Measurements from ENCODE around the gene WNT8B. TPM values are rescaled to one million over a fixed set of nuclear protein-coding genes. Genes with fewer than 3 reads are reported as not detected.

WNT8B gene
- not detected in 2 replicates for total RNA-seq

DNA sequence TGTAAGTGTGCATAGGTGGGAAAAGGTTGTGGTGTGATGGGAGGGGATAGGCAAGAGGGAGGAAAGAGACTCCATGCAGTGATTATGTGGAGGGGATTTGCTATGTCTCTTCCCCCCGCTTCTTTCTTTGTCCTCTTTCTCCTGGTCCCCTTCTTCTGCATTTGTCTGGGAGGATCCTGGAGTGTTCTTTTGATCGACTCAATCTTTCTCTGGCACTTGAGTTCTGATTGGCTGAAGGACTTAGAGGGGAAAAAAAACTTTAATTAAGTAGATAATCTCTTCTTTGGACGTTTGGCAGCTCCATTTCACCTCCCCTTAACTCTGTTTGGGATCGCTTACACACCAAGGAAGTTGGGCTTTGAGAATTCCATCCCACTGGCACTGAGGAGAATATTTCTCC, at the start of gene WNT8B:
TSS of gene WNT8B (plus strand) at position 301 of the 400 bp plus-strand sequence. CDS start 160 bp downstream, outside the sequence.

DNA sequence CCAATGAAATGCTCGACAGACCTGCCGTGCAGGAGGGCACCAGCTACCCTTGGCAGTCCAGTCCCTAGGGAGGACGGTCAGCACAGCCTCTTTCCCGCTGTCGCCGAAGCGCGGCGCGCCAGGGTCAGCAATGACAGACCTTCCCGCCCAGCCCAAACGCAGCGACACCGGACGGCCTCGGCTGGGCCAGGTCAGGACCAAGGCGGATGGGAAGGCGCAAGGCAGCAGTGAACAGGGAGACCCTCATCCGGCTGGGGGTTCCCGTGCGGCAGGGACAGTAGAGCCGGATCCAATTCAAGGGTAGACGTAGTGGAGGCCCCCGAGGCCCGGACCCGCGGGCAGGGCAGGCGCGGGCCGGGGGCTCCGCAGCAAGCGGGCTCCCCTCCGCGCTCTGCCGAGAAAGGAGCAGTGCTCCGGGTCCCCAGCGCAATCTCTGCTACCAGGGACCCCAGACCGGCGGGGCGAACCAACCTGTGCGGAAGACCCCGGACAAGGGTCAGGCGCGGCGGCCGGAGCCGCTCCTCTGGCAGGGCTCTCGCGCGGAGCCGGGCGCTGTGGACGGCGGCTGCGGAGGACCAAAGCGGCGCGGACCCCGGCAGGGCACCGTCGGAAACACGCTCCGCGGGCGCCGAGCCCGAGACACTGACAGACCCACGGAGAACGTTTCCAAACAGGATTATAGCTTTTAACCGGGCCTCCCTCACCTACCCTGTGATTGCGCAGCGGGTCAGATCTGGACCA, 56.7 kb downstream of the WNT8B start, which contains the start of gene SEC31B:
TSS of gene SEC31B (minus strand) at position 551 of the 741 bp plus-strand sequence. CDS start 2,909 bp downstream, outside the sequence.

DNA sequence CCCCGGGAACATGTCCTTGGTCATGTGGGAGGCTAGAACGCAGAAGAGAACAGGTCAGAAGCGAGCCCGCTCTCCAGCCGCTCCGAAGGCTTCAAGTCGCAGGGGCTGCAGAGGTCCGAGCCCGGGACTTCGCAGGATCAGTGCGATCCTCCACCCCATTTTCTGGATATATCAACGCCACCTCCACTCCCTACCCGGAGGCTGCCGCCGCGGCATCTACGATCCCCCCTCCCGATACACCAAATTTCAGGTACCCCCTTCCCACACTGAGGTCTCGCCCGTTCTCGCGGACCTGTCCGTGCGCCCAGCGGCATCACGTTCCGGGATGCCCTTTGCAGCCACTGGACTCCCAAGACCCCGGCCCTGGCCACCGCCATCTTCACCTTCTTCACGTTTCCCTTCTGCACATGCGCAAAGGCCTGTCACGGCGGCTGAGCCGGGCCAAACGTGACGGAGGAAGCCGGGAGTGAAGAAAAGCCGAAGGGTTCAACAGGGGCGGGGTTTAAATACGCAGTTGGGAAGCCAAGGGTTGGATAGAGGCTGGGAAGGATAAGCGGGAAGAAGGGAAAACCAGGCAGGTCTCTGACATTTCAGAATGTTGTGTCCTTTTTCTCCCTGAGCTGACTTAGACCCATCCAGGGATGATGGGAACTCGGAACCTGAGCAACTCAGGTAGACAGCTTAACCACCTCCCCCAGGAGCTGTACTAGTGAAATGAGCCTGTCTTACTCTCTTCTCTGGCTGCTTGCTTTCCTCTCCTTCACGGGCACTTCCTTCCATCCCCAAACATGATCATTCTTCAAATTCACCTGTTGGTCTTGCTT, 66.9 kb downstream of the WNT8B start, which contains the start of gene NDUFB8:
TSS of gene NDUFB8 (minus strand) at position 397 of the 824 bp plus-strand sequence. CDS start at position 377, 20 bp downstream.

Other genes starting within 250 kb of the WNT8B start
- gene CHUK, start 233.4 kb upstream of the WNT8B start, total RNA-seq, result 32.7 and 37.8 TPM in 2 replicates
- 20.4 and 24.9 TPM in 2 replicates for gene CWF19L1, start 195.4 kb upstream of the WNT8B start, total RNA-seq
- 63.1 and 68.6 TPM in 2 replicates for gene BLOC1S2, start 176.3 kb upstream of the WNT8B start, total RNA-seq
- not detected in 2 replicates for gene PKD2L1, start 132.8 kb upstream of the WNT8B start, total RNA-seq
- gene SCD, start 115.8 kb upstream of the WNT8B start, total RNA-seq, result 366 and 582 TPM in 2 replicates
- gene SEC31B, start 56.9 kb downstream of the WNT8B start, total RNA-seq, result 3.2 and 3.9 TPM in 2 replicates
- 73.5 and 90.6 TPM in 2 replicates for gene NDUFB8, start 66.9 kb downstream of the WNT8B start, total RNA-seq
- 13.7 and 22.2 TPM in 2 replicates for gene HIF1AN, start 72.9 kb downstream of the WNT8B start, total RNA-seq

Data from smooth muscle cell of the umbilical artery (primary cell).